GM12878 (cell line): ENCODE results near the gene ZNF710. TPM values are rescaled to one million over a fixed set of nuclear protein-coding genes. Genes with fewer than 3 reads are reported as not detected.

Experiments
- ATAC-seq: fragments of 200-7000 bp; cut with Tn5 transposase; 3 replicates; pipeline ENCODE4 v1.9.1; 2020; ENCODE audit warnings: mild to moderate bottlenecking, moderate library complexity
- BruUV-seq: library from RNA; stranded (reverse); fragments of 400-500 nt; replicated peaks from 2 replicates; lab custom pipeline; 2021; lab: Mats Ljungman, UMichigan
- CTCF ChIA-PET: fragments of 300-600 bp; sonication (Branson Sonifier 250); formaldehyde crosslinking; extraction: SDS; loops from one replicate; lab custom pipeline; 2021; ENCODE audit warnings: inconsistent platforms; lab: Yijun Ruan, JAX
- POLR2A ChIA-PET: fragments of 350-600 bp; formaldehyde crosslinking; extraction: SDS; loops from one replicate; lab custom pipeline; 2021; ENCODE audit warnings: inconsistent platforms; lab: Charles Lee
- RAD21 ChIA-PET: fragments of 300-600 bp; sonication (Branson Sonifier 250); formaldehyde crosslinking; loops from one replicate; lab custom pipeline; 2023; ENCODE audit warnings: antibody characterized with exemption; ENCODE audit not compliant: unreplicated experiment; lab: Charles Lee
- SMC1A ChIA-PET: fragments of 300-600 bp; sonication (Branson Sonifier 250); formaldehyde crosslinking; loops from one replicate; lab custom pipeline; 2023; ENCODE audit not compliant: unreplicated experiment, uncharacterized antibody; lab: Charles Lee
- DNase-seq: peaks from one replicate; pipeline ENCODE4 v3.0.0-alpha.2; 2011; ENCODE audit warnings: low read depth, low spot score
- FAIRE-seq: peaks from 3 replicates; lab custom pipeline; 2011; peaks lifted over from hg19 to GRCh38; lab: Jason Lieb, UNC
- H2AFZ ChIP-seq: 2 replicates; pipeline ENCODE4 v1.6.0; 2011; ENCODE audit warnings: low read depth, low read length, control low read depth; ENCODE audit not compliant: control insufficient read depth
- H3K27ac ChIP-seq: 2 replicates; pipeline ENCODE4 v1.5.1; 2011; ENCODE audit warnings: control low read depth; ENCODE audit not compliant: control insufficient read depth, insufficient read depth
- H3K27me3 ChIP-seq, 2 experiments: replicated peaks in 1 of 2; 2 replicates each; pipeline versions ENCODE4 v1.6.0 to v1.6.1; 2011; ENCODE audit warnings: low read length in 1 of 2; ENCODE audit not compliant: control insufficient read depth in 2 of 2, insufficient read depth in 2 of 2
- H3K36me3 ChIP-seq, 2 experiments: 2 replicates each; pipeline ENCODE4 v1.5.1; 2011; ENCODE audit warnings: low read length in 1 of 2; ENCODE audit not compliant: control insufficient read depth in 2 of 2, insufficient read depth in 2 of 2
- H3K4me1 ChIP-seq: 2 replicates; pipeline ENCODE4 v1.6.1; 2011; ENCODE audit warnings: mild to moderate bottlenecking, low read length, moderate library complexity, mixed read lengths; ENCODE audit not compliant: control insufficient read depth, insufficient read depth
- H3K4me2 ChIP-seq: 2 replicates; pipeline ENCODE4 v1.6.0; 2011; ENCODE audit warnings: control low read depth; ENCODE audit not compliant: control insufficient read depth, insufficient read depth
- H3K4me3 ChIP-seq: fragments of 200-600 bp; sonication (generic); 2 replicates; pipeline ENCODE4 v1.5.1; 2016
- H3K79me2 ChIP-seq: 2 replicates; pipeline ENCODE4 v1.6.0; 2011; ENCODE audit warnings: low read length; ENCODE audit not compliant: control insufficient read depth, insufficient read depth
- H3K9ac ChIP-seq: 2 replicates; pipeline ENCODE4 v1.8.0; 2011; ENCODE audit warnings: low read length, control low read depth, mixed read lengths; ENCODE audit not compliant: control insufficient read depth, insufficient read depth
- H3K9me3 ChIP-seq: replicated peaks from 3 replicates; pipeline ENCODE4 v1.5.1; 2011; ENCODE audit warnings: mild to moderate bottlenecking, low read length; ENCODE audit not compliant: control insufficient read depth, insufficient read depth
- H4K20me1 ChIP-seq: 2 replicates; pipeline ENCODE4 v1.6.0; 2011; ENCODE audit not compliant: control insufficient read depth, insufficient read depth
- BHLHE40 ChIP-seq, 2 experiments: fragments of 450-650 bp in 1 of 2; IDR thresholded peaks; 2 replicates each; pipeline ENCODE4 v1.6.1; 2011 to 2017; ENCODE audit warnings: low read depth in 2 of 2, borderline replicate concordance in 1 of 2, improper control_type of control experiment in 1 of 2, low read length in 1 of 2, mild to moderate bottlenecking in 1 of 2
- BRCA1 ChIP-seq: IDR thresholded peaks from 2 replicates; pipeline ENCODE4 v1.6.1; 2011; ENCODE audit warnings: low read depth, low read length, improper control_type of control experiment
- CUX1 ChIP-seq: IDR thresholded peaks from 2 replicates; pipeline ENCODE4 v1.6.1; 2012; ENCODE audit warnings: improper control_type of control experiment, low read depth, low read length; ENCODE audit not compliant: insufficient replicate concordance
- EED ChIP-seq: sonication (generic); IDR thresholded peaks from 2 replicates; pipeline ENCODE4 v1.6.1; 2016; ENCODE audit warnings: antibody characterized with exemption, low read depth
- ELK1 ChIP-seq: IDR thresholded peaks from 2 replicates; pipeline ENCODE4 v1.6.1; 2012; ENCODE audit warnings: low read depth, low read length, improper control_type of control experiment
- HSF1 ChIP-seq: fragments of 150-350 bp; IDR thresholded peaks from 2 replicates; pipeline ENCODE4 v1.6.1; 2014; ENCODE audit warnings: mild to moderate bottlenecking, low read depth, low read length
- PAX5 ChIP-seq: IDR thresholded peaks from 2 replicates; pipeline ENCODE4 v1.6.1; 2011; ENCODE audit warnings: low read depth, low read length, borderline replicate concordance
- YY1 ChIP-seq: IDR thresholded peaks from 2 replicates; pipeline ENCODE4 v1.6.1; 2011; ENCODE audit warnings: low read depth, mild to moderate bottlenecking, low read length
- ZSCAN29 ChIP-seq: fragments of 450-650 bp; IDR thresholded peaks from 2 replicates; pipeline ENCODE4 v1.6.1; 2017; ENCODE audit warnings: mild to moderate bottlenecking, moderate library complexity
- WGBS: methylation state at CpG from one replicate; pipeline ENCODE4 v1.1.6; 2016; ENCODE audit warnings: low lambda C conversion rate; ENCODE audit not compliant: insufficient replicate concordance, insufficient coverage; ENCODE audit errors: missing lambda C conversion rate; 5-methylcytosine and 5-hydroxymethylcytosine counted together
- in situ Hi-C: fragments of 300-500 bp; cut with MboI; formaldehyde crosslinking; loops from 9 replicates; pipeline ENCODE4 v1.14.3; 2018; ENCODE audit warnings: mixed read lengths
- intact Hi-C: fragments of 100-400 bp; cut with micrococcal nuclease; formaldehyde crosslinking; loops from one replicate; pipeline ENCODE4 v1.14.2; 2022; ENCODE audit not compliant: unreplicated experiment
- polyA plus RNA-seq, 11 experiments: library from polyadenylated mRNA; depleted of rRNA in 4 of 11; unstranded in 6 of 11; stranded (reverse) in 5 of 11; fragments of >200 nt; fragmentation: Nextera tagmentation in 4 of 11; fragmentation: Illumina TruSeq in 1 of 11; extraction: Ambion mirVana in 4 of 11; extraction: Trizol in 1 of 11; gene quantifications; 1 replicate in 1 of 11; 2 replicates in 10 of 11; pipeline versions ENCODE4 v1.2.1 to v1.2.3, GENCODE V29; 2011 to 2016; ENCODE audit warnings: inconsistent platforms in 2 of 11, missing spikeins in 2 of 11, low read depth in 1 of 11
- total RNA-seq, 4 experiments: library from RNA; depleted of rRNA in 3 of 4; stranded (reverse); fragments of >200 nt in 3 of 4; fragmentation: Illumina TruSeq in 1 of 4; extraction: Trizol in 1 of 4; gene quantifications; 2 replicates each; pipeline versions ENCODE4 v1.2.1 to v1.2.3, GENCODE V29; 2013 to 2021

ZNF710 gene
- total and polyA plus RNA-seq, 10 of the 15 experiments (the other 5 are each of a cell fraction or from before 2014, with no cell fraction given): 1.4 to 43.5 (median 9.8) TPM

- no peak for TF ChIP-seq CUX1
- TF ChIP-seq, all 136 proteins: peak for 0
Measured at GRCh38 chr15:90042766-90043529, 41.8 kb downstream of the ZNF710 start (continued).

GRCh38 chr15:90043530-90044010 lies 42.4 kb downstream of the ZNF710 start:
- FAIRE-seq (no peak), DNase-seq (no peak), ATAC-seq (no peak)
- Histone ChIP-seq H4K20me1 (no peaks in the 10 kb centered on the region), H2AFZ (no peak overlapping the region), H3K36me3 (peaks cover 3 to 6% of the 10 kb centered on the region in 2 experiments; a peak in 3 of 4 replicates), H3K4me2 (no peak overlapping the region), H3K9me3 (no peaks in the 10 kb centered on the region), H3K79me2 (peaks cover 44% of the 10 kb centered on the region), H3K4me1 (peaks cover 28% of the 10 kb centered on the region), H3K27me3 (no peaks in the 10 kb centered on the region), H3K4me3 (no peak overlapping the region), H3K9ac (no peak overlapping the region), H3K27ac (no peak overlapping the region)
- TF ChIP-seq EED: no peak
- no peak for TF ChIP-seq BRCA1
- no peak for TF ChIP-seq BHLHE40 (IDR thresholded peaks at IDR 0.05; ENCODE audit: borderline replicate concordance in 1 of 2, low read depth in 2 of 2, low read length in 1 of 2)
- no peak for TF ChIP-seq YY1
- no peak for TF ChIP-seq HSF1
- no peak for TF ChIP-seq ZSCAN29
- TF ChIP-seq ELK1: no peak
- no peak for TF ChIP-seq PAX5
- in situ Hi-C loops (no loop called here), intact Hi-C loops (no loop called here)
- WGBS: 92% methylated on average over 5 of the region's 5 CpGs
- SMC1A ChIA-PET: no interaction called here
- CTCF ChIA-PET: no interaction called here
- no TSS peak for BruUV-seq
- POLR2A ChIA-PET: no interaction called here
- RAD21 ChIA-PET: no interaction called here
